Bronchial epithelial cell (primary cell): ENCODE data around the gene ESPN. TPM values are rescaled to one million over a fixed set of nuclear protein-coding genes. Genes with fewer than 3 reads are reported as not detected.
"Not testable (repeated sequence)": the region's sequence is repeated elsewhere in the genome, so short reads cannot be mapped to it uniquely, and the experiment has no call there.

Experiments
- DNase-seq: peaks from one replicate; pipeline ENCODE4 v3.0.0-alpha.2; 2010; ENCODE audit warnings: low read depth
- FAIRE-seq: peaks from 2 replicates; lab custom pipeline; 2011; peaks lifted over from hg19 to GRCh38; lab: Jason Lieb, UNC
- H3K27me3 ChIP-seq: 2 replicates; pipeline ENCODE4 v1.5.1; 2011; ENCODE audit warnings: low read length; ENCODE audit not compliant: control insufficient read depth, insufficient read depth
- H3K36me3 ChIP-seq: 2 replicates; pipeline ENCODE4 v1.5.1; 2011; ENCODE audit warnings: low read length; ENCODE audit not compliant: control insufficient read depth, insufficient read depth
- H3K4me3 ChIP-seq: 2 replicates; pipeline ENCODE4 v1.5.1; 2011; ENCODE audit warnings: mild to moderate bottlenecking, low read depth, low read length, control low read depth
- CTCF ChIP-seq: IDR thresholded peaks from 2 replicates; pipeline ENCODE4 v1.5.1; 2011; ENCODE audit warnings: mild to moderate bottlenecking, moderate library complexity, low read length, control low read depth, inconsistent platforms; ENCODE audit not compliant: insufficient read depth, severe bottlenecking
- total RNA-seq: library from RNA; depleted of rRNA; stranded (reverse); fragments of >200 nt; gene quantifications from 2 replicates; pipeline ENCODE4 v1.2.1, GENCODE V29; 2014

ESPN gene
- total RNA-seq, 1 donor from 2014 or later: 4.5 TPM

GRCh38 chr1:6427441-6428390 lies 3.1 kb downstream of the ESPN start:
- TF ChIP-seq CTCF: no peak
- DNase-seq: no peak
- FAIRE-seq: peak; percentile 99
- Histone ChIP-seq H3K4me3 (no peak overlapping the region), H3K36me3 (no peaks in the 10 kb centered on the region), H3K27me3 (no peaks in the 10 kb centered on the region)

DNA sequence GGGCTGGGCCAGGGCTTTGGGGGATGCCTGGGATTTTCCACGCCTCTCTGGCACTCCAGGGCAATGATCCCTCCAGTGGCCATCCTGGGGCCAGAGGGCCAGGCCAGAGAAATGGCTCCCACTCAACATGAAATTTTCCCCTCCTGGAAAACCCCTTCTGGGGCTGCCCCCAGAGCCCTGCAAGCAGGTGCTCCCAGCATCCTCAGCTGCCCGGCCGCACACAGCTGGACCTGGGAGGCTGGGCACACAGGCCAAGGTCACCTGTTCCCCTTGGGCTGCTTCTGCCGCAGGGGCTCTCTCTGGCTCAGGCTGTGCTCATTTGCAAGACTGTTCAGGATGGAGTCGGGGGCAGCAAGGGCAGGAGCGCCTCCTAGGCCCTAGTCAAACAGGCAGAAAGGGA lies 3.9 kb downstream of the ESPN start:
- FAIRE-seq, DNase-seq, H3K36me3 ChIP-seq, H3K27me3 ChIP-seq, H3K4me3 ChIP-seq: not testable (repeated sequence)

GRCh38 chr1:6429660-6430411 lies 5.3 kb downstream of the ESPN start:
- H3K36me3 ChIP-seq, DNase-seq, H3K27me3 ChIP-seq, H3K4me3 ChIP-seq: not testable (repeated sequence)
- FAIRE-seq: peak; percentile 95

DNA sequence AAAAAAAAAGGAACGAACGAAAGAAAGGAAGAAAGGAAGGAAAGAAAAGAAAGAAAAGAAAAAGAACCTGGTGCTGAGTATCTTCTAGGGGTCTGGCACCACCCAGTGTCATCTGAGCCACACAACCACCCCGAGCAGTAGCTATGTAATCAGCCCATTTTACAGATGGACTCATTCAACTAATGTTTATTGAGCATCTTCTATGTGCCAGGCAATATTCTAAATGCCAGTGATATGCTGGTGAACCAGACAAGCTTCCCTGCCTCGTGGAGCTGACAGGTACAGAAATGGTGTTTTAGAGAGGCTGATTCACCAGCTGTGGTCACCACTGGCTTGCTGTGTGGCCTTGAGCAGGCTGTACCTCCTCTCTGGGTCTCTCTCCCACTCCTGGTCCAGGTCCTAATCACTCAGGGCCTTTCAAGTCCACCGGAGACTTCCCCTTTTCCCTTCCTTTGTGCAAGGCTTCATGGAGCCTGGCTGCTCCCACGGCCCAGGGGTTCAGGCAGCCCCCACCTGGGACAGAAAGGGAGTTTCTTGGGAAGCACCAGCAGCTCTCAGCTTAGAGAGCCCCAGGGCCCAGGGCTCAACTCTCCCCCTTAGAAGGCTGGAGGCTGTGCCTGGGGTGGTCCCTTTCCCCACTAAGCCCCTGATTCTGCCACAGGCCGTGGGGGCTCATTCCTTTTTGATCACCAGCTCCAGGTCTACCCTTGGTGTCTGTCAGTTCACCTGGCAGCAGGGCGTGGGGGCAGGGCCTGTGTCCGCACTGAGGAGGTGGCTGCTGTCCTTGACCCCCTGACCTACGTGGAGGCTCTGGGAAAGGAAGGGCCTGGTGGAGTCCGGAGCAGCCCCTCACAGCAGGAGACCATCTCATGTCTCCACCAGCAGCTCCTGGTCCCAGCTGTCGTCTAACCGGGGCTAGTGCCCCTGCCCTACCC lies 7.3 kb downstream of the ESPN start:
- not testable (repeated sequence) for DNase-seq, H3K36me3 ChIP-seq, H3K27me3 ChIP-seq, H3K4me3 ChIP-seq
- peak; percentile 89 for FAIRE-seq

- H3K4me3 ChIP-seq: no peak overlapping the region
- no peak for TF ChIP-seq CTCF
- DNase-seq (no peak), FAIRE-seq (peak; percentile 32)
- H3K27me3 ChIP-seq: no peaks in the 10 kb centered on the region
- H3K36me3 ChIP-seq: no peaks in the 10 kb centered on the region
Measured at GRCh38 chr1:6434186-6434585, 9.6 kb downstream of the ESPN start.

- Histone ChIP-seq H3K27me3 (no peaks in the 10 kb centered on the region), H3K36me3 (no peaks in the 10 kb centered on the region), H3K4me3 (no peak overlapping the region)
- TF ChIP-seq CTCF: no peak
- FAIRE-seq: peak; percentile 28
- no peak for DNase-seq
Measured at GRCh38 chr1:6435129-6435528, 10.6 kb downstream of the ESPN start.

DNA sequence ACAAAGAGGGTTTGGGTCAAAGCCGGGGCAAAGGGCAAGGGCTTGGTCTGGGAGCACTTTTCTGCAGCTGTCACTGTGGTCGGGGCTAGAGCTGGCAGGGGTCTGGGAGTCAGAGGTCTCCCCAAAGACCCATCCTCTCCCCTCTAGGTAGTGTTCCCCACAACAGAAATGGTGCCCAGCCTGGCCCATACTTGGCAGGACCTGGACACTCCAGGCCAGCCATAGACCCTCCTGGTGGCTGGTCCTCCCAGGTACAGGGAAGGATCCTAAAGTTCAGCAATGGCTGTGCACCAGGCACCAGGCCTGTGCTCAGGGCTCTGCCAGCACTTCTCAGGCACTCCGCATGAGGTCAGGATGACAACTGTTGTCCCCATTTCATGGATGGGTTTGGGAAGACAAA lies 11.0 kb downstream of the ESPN start:
- FAIRE-seq: no peak

GRCh38 chr1:6436277-6436676 lies 11.7 kb downstream of the ESPN start:
- DNase-seq, H3K27me3 ChIP-seq, H3K4me3 ChIP-seq, H3K36me3 ChIP-seq: not testable (repeated sequence)
- peak; percentile 92 for FAIRE-seq

More for the DNA sequence above, 11.0 kb downstream of the ESPN start:
- no peaks in the 10 kb centered on the region for H3K27me3 ChIP-seq
- TF ChIP-seq CTCF: no peak
- no peaks in the 10 kb centered on the region for H3K36me3 ChIP-seq
- DNase-seq: no peak
- no peak overlapping the region for H3K4me3 ChIP-seq
